ENCODE measurements around the gene ZNF608. TPM values are rescaled to one million over a fixed set of nuclear protein-coding genes. Genes with fewer than 3 reads are reported as not detected.

Gene ZNF608
- total and polyA plus RNA-seq, 2 donors from 2014 or later: 5.9 to 35.8 TPM

GRCh38 chr5:124740071-124740470 lies 6.4 kb downstream of the ZNF608 start:
- no peak overlapping the region for H3K9ac ChIP-seq (ENCODE audit: low read length in 3 of 3)
- peaks cover 28 to 46% (median 34%) of the 10 kb centered on the region in 3 donors for H3K4me1 ChIP-seq (ENCODE audit: control insufficient read depth in 2 of 3, insufficient read depth in 2 of 3, low read depth in 1 of 3, low read length in 3 of 3)
- no peak overlapping the region for H3K27ac ChIP-seq (ENCODE audit: low read depth in 2 of 2, low read length in 2 of 2)
- TF ChIP-seq CTCF (IDR thresholded peaks at IDR 0.05; ENCODE audit: borderline replicate concordance, extremely low read depth, insufficient read depth): no peak
- H3K36me3 ChIP-seq (ENCODE audit: control insufficient read depth in 2 of 3, insufficient read depth in 3 of 3, low read length in 3 of 3): no peaks in the 10 kb centered on the region
- H3K4me3 ChIP-seq (ENCODE audit: low read length in 3 of 3): peak overlapping the region in 1 of 3 donors; percentile 18
- FAIRE-seq (no peak), DNase-seq (no peak)
- H3K27me3 ChIP-seq (ENCODE audit: control insufficient read depth, insufficient read depth, low read length): no peaks in the 10 kb centered on the region
- intact Hi-C loops (cut with DNase I): no loop called here
- no peaks in the 10 kb centered on the region for H3K9me3 ChIP-seq (ENCODE audit: control insufficient read depth in 2 of 3, insufficient read depth in 1 of 3, low read length in 3 of 3)

GRCh38 chr5:124739634-124740025 lies 6.8 kb downstream of the ZNF608 start:
- intact Hi-C loops (cut with DNase I): no loop called here
- peaks cover 28 to 49% (median 34%) of the 10 kb centered on the region in 3 donors for H3K4me1 ChIP-seq (ENCODE audit: control insufficient read depth in 2 of 3, insufficient read depth in 2 of 3, low read depth in 1 of 3, low read length in 3 of 3)
- FAIRE-seq (no peak), DNase-seq (no peak)
- peak overlapping the region in 1 of 2 donors; percentile 74 for H3K27ac ChIP-seq (ENCODE audit: low read depth in 2 of 2, low read length in 2 of 2)
- H3K4me3 ChIP-seq (ENCODE audit: low read length in 3 of 3): peak overlapping the region in 1 of 3 donors; percentile 18
- no peaks in the 10 kb centered on the region for H3K9me3 ChIP-seq (ENCODE audit: control insufficient read depth in 2 of 3, insufficient read depth in 1 of 3, low read length in 3 of 3)
- TF ChIP-seq CTCF (IDR thresholded peaks at IDR 0.05; ENCODE audit: borderline replicate concordance, extremely low read depth, insufficient read depth): no peak
- no peaks in the 10 kb centered on the region for H3K27me3 ChIP-seq (ENCODE audit: control insufficient read depth, insufficient read depth, low read length)
- no peaks in the 10 kb centered on the region for H3K36me3 ChIP-seq (ENCODE audit: control insufficient read depth in 2 of 3, insufficient read depth in 3 of 3, low read length in 3 of 3)
- no peak overlapping the region for H3K9ac ChIP-seq (ENCODE audit: low read length in 3 of 3)

- H3K27ac ChIP-seq (ENCODE audit: low read depth in 2 of 2, low read length in 2 of 2): peak overlapping the region in 1 of 2 donors; percentile 74
- intact Hi-C loops (cut with DNase I): no loop called here
These were observed 7.5 kb downstream of the ZNF608 start for GRCh38 chr5:124738681-124739633.

More at GRCh38 chr5:124738681-124739633, 7.5 kb downstream of the ZNF608 start:
- Histone ChIP-seq H3K9me3 (ENCODE audit: control insufficient read depth in 2 of 3, insufficient read depth in 1 of 3, low read length in 3 of 3) (no peaks in the 10 kb centered on the region), H3K9ac (ENCODE audit: low read length in 3 of 3) (no peak overlapping the region), H3K27me3 (ENCODE audit: control insufficient read depth, insufficient read depth, low read length) (no peaks in the 10 kb centered on the region), H3K4me3 (ENCODE audit: low read length in 3 of 3) (peak overlapping the region in 1 of 3 donors; percentile 9), H3K4me1 (ENCODE audit: control insufficient read depth in 2 of 3, insufficient read depth in 2 of 3, low read depth in 1 of 3, low read length in 3 of 3) (peaks cover 30 to 54% (median 34%) of the 10 kb centered on the region in 3 donors), H3K36me3 (ENCODE audit: control insufficient read depth in 2 of 3, insufficient read depth in 3 of 3, low read length in 3 of 3) (no peaks in the 10 kb centered on the region)
- peak; percentile 2 for TF ChIP-seq CTCF (IDR thresholded peaks at IDR 0.05; ENCODE audit: borderline replicate concordance, extremely low read depth, insufficient read depth)
- FAIRE-seq (no peak), DNase-seq (peak in 2 of 5 donors; percentile 62 to 66)

All from kidney (tissue), 14 donors.